ENCODE results near the gene PRKN. TPM values are rescaled to one million over a fixed set of nuclear protein-coding genes. Genes with fewer than 3 reads are reported as not detected.
"Not testable (repeated sequence)": the region's sequence is repeated elsewhere in the genome, so short reads cannot be mapped to it uniquely, and the experiment has no call there.

PRKN gene
- polyA plus RNA-seq, 1 experiment: 0.71 TPM

GRCh38 chr6:161891542-161891941, 836.0 kb downstream of the PRKN start:
- DNase-seq (ENCODE audit: low read depth): no peak
- no peak overlapping the region for H3K4me3 ChIP-seq (ENCODE audit: low read depth, low read length)
- ChIA-PET POLR2A (no interaction called here), CTCF (no interaction called here)
- TF ChIP-seq CTCF (IDR thresholded peaks at IDR 0.05; ENCODE audit: insufficient read depth, low read depth, low read length): no peak
- no peaks in the 10 kb centered on the region for H3K36me3 ChIP-seq (ENCODE audit: control insufficient read depth, insufficient read depth, low read length)
- no peaks in the 10 kb centered on the region for H3K27me3 ChIP-seq (ENCODE audit: control insufficient read depth, insufficient read depth, low read length)

- no peak for DNase-seq (ENCODE audit: low read depth)
- TF ChIP-seq CTCF (IDR thresholded peaks at IDR 0.05; ENCODE audit: insufficient read depth, low read depth, low read length): no peak
- H3K4me3 ChIP-seq (ENCODE audit: low read depth, low read length): no peak overlapping the region
- CTCF ChIA-PET: no interaction called here
- H3K27me3 ChIP-seq (ENCODE audit: control insufficient read depth, insufficient read depth, low read length): no peaks in the 10 kb centered on the region
- no peaks in the 10 kb centered on the region for H3K36me3 ChIP-seq (ENCODE audit: control insufficient read depth, insufficient read depth, low read length)
- POLR2A ChIA-PET: no interaction called here
These were observed 836.7 kb downstream of the PRKN start for GRCh38 chr6:161890832-161891297.

DNA sequence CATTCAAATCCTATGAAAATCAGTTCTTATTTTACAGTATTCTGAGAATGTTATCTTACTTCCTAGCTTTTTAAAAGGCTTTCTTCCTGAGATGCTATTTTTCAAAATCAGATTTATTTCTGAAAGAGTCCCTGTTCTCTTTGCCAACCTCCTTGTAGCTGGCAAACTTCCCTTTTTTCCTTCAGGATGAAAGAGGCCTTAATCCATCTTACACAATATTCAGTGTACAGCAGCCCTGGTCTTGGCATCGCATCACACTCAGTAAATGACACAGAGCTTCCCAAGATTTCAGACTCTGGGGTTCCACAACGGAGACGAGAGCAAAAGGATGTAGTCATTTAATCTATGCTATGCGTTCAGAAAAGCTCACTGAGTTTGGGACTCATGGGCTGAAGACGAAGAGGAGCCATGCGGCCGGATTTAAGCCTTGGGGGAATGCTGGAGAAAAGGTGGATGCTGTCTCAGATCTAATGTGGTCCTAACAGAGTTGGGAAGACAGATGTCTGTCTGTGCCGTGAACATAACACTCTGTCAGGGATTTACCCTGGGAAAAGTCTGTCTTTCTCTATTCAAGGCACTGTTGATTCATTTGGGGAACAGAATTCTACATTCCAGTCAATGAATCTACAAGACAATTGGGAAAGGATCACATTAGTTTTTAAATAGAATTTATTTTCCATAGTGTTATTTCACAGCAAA, 837.3 kb downstream of the PRKN start:
- no peak for DNase-seq (ENCODE audit: low read depth)
- no peak for TF ChIP-seq CTCF (IDR thresholded peaks at IDR 0.05; ENCODE audit: insufficient read depth, low read depth, low read length)
- Histone ChIP-seq H3K27me3 (ENCODE audit: control insufficient read depth, insufficient read depth, low read length) (no peaks in the 10 kb centered on the region), H3K36me3 (ENCODE audit: control insufficient read depth, insufficient read depth, low read length) (no peaks in the 10 kb centered on the region), H3K4me3 (ENCODE audit: low read depth, low read length) (no peak overlapping the region)
- CTCF ChIA-PET: no interaction called here
- POLR2A ChIA-PET: no interaction called here

GRCh38 chr6:161889324-161889723, 838.2 kb downstream of the PRKN start:
- no peak for DNase-seq (ENCODE audit: low read depth)
- CTCF ChIA-PET: no interaction called here
- Histone ChIP-seq H3K36me3 (ENCODE audit: control insufficient read depth, insufficient read depth, low read length) (no peaks in the 10 kb centered on the region), H3K27me3 (ENCODE audit: control insufficient read depth, insufficient read depth, low read length) (no peaks in the 10 kb centered on the region), H3K4me3 (ENCODE audit: low read depth, low read length) (no peak overlapping the region)
- POLR2A ChIA-PET: no interaction called here
- TF ChIP-seq CTCF (IDR thresholded peaks at IDR 0.05; ENCODE audit: insufficient read depth, low read depth, low read length): no peak

GRCh38 chr6:161886545-161886944, 841.0 kb downstream of the PRKN start:
- POLR2A ChIA-PET; H3K4me3 ChIP-seq (ENCODE audit: low read depth, low read length); H3K27me3 ChIP-seq (ENCODE audit: control insufficient read depth, insufficient read depth, low read length); H3K36me3 ChIP-seq (ENCODE audit: control insufficient read depth, insufficient read depth, low read length); DNase-seq (ENCODE audit: low read depth); CTCF ChIA-PET: not testable (repeated sequence)

DNA sequence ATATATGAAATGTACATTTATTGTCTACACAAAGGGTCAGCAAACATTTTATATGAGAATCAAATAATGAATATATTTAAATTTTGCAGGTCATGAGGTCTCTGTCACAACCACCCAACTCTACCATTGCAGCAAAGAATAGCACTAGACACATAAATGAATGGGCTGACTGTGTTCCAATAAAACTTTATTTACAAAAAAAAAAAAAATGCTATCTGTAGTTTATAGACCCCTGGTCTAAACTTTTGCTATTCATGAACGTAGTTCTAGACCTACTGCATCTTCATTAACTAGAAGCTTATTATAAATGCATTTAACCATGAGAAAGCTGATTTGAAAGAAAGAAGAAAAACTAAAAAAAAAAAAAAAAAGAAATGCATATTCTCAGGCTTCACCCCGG, 842.8 kb downstream of the PRKN start:
- ChIA-PET CTCF (interaction anchor here (0.6 kb wide), 1 partner anchor 265 kb away, joined by 3 read pairs; no protein-coding TSS in a partner anchor), POLR2A (no interaction called here)
- no peak for TF ChIP-seq CTCF (IDR thresholded peaks at IDR 0.05; ENCODE audit: insufficient read depth, low read depth, low read length)

More for the DNA sequence above, 842.8 kb downstream of the PRKN start:
- no peaks in the 10 kb centered on the region for H3K27me3 ChIP-seq (ENCODE audit: control insufficient read depth, insufficient read depth, low read length)
- H3K36me3 ChIP-seq (ENCODE audit: control insufficient read depth, insufficient read depth, low read length): no peaks in the 10 kb centered on the region
- no peak for DNase-seq (ENCODE audit: low read depth)
- H3K4me3 ChIP-seq (ENCODE audit: low read depth, low read length): no peak overlapping the region
